Inferior parietal cortex (tissue), 1 donor: ENCODE measurements around the gene FAM149B1.

ENCODE experiments used
- DNase-seq: peaks from one replicate; pipeline ENCODE4 v3.0.0-alpha.2; 2016; ENCODE audit errors: extremely low spot score

The FAM149B1 gene

DNA sequence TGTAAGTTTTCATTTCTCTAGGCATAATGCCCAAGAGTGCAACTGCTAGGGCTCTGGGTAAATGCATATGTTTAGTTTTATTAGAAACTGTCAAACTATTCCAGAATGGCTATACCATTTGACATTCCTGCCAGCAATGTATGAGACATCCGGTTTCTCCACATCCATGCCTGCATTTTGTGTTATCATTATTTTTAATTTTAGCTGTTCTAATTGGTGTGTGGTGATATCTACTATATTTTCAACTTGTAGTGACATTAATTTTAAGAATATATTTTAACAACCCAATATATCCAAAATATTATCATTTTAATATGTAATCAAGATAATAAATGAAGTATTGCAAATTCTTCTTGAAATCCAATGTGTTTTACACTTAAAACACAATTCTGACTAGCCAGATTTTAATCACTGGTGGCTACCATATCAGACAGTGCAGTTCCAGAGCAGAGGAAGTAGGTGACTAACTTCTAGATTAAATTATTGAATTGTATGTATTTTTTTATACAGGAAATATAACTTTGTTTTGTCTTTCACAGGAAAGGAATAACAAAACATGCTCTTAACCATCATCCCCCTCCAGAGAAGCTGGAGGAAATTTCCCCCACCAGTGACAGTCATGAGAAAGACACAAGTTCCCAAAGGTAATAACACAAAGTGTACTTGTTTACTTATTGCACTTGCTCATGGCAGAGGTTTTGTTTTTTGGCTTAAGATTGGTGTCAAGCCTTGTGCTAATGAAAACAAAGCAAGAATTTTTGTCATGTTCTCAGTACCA lies 6.4 kb downstream of the FAM149B1 start:
- DNase-seq: no peak

DNA sequence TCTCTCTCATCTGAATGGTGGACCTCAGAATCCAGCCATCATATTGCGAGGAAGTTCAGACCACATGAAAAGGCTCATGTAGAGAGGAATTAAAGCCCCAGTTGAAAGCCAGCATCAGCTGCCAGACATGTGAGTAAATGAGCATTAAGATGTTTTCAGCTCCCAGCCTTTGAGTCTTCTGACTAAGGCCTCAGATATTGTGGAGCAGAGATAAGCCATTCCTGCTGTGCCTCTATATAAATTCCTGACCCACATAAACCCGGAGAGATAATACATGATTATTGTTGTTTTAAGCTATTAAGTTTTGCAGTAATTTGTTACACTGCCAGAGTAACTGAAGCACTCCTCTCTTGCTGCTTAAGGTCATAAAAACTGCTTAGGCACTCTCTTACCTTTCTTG lies 14.6 kb downstream of the FAM149B1 start:
- DNase-seq: no peak

DNA sequence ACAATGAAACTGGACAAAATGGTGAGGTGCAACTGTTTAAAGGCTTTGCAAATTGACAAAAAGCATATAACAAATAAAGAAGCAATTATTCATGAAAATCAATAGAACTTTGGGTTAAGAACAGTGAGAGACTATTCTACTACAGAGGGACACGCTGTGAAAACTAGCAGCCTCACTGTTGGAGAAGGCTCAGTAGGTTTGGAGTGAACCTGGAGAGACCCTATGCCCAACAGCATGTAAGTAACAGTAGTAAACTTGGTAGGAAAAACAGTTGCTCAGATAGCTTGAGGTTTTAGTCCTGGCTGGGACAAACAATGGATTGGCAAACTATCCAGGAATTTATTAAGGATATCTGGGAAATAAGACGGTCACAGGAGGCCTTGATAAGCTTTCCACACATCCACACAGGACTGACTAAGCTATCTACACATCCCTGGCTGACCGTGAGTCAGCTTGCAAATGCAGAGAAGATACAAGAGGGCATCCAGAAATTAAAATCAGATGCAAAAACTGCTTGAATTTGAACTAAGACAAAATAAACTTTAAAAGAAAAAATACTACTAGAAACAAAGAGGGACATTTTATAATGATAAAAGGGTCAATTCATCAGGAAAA lies 15.9 kb downstream of the FAM149B1 start:
- DNase-seq: no peak

DNA sequence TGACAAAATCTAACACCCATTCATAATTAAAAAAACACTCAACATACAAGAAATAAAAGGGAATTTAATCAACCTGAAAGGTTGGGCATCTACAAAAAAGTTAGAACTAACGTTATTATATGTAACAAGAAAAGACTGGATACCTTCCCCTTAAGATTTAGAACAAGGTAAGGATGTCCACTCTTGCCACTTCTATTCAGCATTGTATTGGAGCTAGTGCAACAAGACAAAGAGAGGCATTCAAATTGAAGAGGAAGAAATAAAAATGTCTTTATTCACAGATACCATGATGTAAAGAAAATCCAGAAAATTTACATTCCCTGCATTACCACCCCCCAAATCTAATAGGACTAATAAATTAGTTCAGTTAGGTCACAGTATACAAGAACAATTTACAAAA lies 18.3 kb downstream of the FAM149B1 start:
- no peak for DNase-seq

DNA sequence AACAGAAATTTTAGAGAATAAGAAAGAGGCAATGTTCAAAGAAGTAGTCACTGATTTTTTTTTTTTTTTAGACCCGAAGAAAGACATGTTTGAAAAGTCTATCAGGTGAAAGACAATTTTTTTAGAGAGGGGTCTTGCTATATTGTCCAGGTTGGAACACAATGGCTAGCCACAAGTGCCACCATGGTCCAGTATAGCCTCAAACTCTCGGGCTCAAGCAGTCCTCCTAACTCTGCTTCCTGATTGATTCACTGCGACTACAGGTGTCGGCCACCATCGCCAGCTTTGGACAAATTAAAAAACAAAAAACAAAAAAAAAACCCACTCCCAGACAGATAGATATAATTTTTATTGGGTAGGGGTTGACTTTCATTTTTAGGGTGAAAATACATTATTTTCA lies 22.3 kb downstream of the FAM149B1 start:
- DNase-seq: no peak

DNA sequence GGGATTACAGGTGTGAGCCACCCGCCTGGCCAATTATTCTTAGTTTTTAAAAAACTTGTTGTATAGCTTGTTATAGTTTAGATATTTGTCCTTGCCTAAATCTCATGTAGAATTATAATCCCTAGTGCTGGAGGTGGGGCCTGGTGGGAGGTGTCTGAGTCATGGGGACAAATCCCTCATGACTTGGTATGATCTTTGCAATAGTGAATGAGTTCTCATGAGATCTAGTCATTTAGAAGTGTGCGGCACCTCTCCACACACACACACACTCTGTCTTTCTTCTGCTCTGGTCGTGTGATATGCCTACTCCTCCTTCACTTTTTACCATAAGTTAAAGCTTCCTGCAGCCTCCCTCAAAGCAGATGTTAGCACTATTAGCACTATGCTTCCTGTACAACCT lies 37.2 kb downstream of the FAM149B1 start:
- DNase-seq: no peak

DNA sequence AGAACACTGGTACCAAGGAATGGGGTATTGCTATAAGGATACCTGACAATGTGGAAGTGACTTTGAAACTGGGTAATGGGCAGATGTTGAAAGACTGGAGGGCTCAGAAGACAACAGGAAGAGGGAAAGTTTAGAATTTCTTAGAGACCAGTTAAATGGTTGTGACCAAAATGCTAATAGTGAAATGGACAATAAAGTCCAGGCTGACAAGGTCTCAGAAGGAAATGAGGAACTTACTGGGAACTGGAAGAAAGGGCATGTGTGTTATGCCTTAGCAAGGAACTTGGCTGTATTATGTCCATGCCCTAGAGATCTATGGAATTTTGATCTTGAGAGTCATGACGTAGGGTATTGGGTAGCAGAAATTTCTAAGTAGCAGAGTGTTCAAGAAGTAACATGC lies 38.0 kb downstream of the FAM149B1 start:
- no peak for DNase-seq

DNA sequence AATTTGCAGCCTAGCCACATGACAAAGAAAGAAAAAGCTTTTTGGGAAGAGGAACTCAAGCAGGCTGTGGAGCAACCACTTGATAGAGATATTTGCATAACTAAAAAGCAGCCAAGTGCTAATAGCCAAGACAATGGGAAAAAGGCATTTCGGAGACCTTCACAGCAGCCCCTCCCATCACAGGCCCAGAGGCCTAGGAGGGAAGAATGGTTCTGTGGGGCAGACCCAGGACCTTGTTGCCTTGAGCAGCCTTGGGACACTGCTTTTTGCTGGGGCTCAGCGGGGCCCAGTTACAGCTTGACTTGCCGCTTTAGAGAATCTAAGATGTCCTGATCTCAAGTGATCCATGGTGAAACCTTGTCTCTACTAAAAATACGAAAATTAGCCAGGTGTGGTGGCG lies 38.5 kb downstream of the FAM149B1 start:
- no peak for DNase-seq

DNA sequence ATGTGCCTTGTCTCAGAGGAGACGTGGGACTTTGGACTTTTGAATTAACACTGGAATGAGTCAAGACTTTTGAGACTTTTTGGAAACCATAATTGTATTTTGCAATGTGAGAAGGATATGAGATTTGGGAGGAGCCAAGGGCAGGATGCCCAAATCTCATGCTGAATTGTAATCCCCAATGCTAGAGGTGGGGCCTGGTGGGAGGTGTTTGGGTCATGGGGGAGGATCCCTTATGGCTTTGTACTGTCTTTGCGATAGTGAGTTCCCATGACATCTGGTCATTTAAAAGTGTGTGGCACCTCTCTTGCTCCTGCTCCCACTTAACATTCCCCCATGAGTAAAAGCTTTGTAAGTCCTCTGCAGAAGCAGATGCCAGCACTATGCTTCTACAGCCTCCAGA lies 40.0 kb downstream of the FAM149B1 start:
- no peak for DNase-seq

DNA sequence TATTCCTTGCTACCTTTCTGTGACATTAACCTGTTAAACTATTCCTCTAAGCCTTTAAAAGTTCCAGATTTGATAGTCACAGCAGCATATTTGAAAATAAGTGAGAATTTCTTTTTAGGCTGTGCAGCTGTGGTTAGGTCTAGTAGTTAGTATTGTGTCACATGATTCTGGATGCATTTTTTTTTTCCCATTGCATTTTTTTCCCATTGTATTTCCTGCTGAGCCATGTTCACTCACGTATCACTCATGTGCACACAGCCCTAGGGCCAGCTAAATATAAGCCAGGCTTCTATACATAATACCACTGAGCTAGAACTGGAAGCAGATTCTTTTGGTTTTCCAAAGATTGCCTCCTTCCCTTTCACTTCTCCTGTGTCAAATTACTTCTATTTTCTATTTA lies 41.8 kb downstream of the FAM149B1 start:
- no peak for DNase-seq

DNA sequence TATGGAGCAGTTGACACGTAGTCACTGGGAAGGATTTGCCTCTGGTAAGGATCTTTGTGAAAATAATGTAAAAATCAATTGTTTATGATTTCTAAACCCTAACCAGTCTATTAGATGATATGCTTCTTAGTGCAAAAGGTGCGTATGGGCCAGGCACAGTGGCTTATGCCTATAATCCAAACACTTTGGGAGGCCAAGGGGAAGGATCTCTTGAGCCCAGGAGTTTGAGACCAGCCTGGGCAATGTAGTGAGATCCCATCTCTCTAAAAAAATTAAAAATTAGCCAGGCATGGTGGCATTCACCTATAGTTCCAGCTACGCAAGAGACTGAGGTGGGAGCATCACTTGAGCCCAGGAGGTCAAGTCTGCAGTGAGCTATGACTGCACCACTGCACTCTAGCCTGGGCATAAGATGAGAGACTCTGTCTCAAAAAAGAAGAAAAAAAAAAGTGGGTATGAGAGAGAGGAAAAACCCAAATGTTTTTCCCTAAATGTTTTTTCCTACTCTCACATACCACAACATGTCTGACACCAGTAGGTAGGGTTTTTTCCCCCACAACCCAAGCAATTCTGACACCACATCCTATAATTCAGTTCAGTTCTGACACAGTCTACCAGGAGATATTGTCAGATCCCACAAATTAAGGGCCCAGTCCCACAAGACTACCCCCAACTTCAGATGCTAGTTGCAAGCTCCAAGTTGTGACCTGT lies 42.6 kb downstream of the FAM149B1 start:
- no peak for DNase-seq

DNA sequence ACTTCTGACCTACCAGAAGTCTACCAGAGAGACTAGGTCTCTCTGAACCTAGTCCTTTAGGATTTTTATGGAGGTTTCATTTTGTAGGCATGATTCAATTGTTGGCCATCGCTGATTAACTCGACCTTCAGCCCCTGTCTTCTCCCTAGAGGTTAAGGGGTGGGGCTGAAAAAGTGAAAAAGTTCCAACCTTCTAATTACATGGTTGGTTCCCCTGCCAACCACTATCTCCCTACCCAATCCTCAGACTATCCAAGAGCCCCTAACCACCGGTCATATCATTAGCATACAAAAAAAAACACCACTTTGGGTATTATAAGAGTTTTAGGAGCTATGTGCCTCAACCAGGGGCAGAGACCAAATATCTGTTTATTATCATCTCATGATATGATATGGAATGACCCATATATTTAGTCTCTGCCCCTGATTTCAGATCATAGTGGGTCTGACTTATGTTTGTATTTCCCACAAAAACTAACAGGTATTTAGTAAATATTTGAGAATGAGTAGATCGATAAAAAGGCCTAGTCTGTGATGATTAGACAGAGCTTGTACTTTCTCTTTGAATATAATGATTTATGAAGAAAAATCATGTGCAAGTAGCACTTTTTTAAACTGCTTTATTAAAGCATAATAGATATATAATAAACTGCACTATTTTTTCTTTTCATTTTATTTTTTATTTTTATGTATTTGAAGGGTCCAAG lies 43.3 kb downstream of the FAM149B1 start:
- DNase-seq: no peak

DNA sequence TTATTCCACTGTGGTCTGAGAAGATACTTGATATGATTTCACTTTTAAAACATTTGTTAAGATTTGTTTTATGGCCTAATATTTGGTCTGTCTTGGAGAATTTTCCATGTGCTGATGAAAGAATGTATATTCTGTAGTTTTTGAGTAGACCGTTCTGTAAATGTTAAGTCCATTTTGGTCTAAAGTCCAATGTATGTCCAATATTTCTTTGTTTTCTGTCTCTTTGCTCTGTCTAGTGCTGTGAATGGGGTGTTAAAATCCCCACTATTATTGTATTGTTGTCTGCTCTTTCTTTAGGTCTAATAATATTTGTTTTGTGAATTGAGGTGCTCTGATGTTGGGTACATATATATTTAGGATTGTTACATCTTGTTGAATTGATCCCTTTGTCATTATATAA lies 47.8 kb downstream of the FAM149B1 start:
- no peak for DNase-seq

DNA sequence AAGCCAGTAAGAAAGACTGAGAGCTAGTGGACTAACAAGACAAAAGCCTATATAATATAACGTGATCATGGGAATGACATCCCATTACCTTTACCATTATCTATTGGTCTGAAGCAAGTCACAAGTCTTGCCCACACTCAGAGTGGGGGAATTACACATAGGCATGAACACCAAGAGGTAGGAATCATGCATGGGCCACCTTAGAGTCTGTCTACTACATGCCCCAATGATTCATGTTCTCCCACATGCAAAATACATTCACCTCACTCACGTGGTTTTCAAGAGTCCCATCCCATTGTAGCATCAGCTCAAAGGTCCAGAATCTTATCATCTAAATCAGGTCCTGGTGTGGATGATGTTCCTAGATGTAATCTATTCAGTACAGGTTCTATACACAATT lies 49.7 kb downstream of the FAM149B1 start:
- no peak for DNase-seq

DNA sequence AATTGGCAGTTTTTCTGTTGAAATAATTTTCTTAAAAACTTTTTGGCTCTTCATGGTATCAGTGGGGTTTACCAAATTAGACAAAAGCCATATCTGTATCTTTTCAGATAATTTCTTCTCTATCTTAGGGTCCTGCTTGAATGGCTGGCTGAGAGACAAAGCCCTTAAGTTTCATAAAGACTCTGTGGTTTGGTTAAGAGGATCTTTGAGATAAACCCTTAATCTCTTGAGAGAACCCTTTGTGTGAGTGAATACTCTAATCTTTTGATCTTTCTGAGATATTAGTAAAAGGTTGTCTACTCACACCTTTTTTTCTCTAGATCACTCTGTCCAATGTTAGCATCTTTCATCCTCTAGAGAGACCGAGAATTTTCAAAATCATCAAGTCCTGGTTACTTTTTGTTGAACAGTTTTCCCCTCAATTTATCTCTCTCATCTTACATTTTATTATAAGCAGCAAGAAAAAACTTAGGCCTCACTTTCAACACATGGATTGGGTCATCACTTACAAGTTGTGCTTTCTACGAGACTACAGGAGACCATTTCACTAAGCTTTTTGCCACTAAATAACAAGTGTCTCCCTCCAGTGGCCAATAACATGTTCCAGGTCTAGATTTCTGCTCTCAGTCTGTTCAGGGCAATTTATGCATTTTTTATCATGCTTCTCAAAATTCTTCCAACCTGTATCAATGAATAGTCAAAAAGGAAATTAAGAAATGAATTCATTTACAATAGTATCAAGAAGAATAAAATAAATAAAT lies 50.7 kb downstream of the FAM149B1 start:
- no peak for DNase-seq

DNA sequence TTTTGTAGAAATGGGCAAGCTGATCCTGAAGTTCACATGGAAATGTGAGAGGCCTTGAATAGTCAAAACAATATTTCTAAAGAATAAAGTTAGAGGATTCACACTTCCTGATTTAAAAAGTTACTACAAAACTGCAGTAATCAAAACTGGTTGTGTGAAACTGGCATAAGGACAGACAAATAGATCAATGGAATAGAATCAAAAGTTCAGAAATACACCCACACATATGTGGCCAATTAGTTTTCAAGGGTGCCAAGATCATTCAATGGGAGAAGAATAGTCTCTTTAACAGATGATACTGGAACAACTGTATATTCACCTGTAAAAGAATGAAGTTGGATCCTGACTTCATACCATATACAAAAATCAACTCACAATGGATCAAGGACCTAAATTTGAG lies 51.5 kb downstream of the FAM149B1 start:
- DNase-seq: no peak

DNA sequence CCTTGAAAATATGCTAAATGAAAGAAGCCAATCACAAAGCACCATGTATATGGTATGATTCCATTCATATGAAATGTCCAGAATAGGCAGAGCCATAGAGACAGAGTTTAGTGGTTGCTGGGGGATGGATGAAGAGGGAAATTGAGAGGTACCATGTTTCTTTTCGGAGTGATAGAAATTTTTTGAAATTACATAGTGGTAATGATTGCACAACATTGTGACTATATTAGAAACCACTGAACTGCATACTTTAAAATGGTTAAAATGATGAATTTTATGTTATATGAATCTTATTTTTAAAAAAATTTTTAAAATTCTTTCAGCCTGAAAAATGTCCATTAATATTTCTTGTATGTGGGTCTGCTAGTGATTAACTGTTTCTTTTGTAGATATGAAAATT lies 53.1 kb downstream of the FAM149B1 start:
- DNase-seq: no peak

DNA sequence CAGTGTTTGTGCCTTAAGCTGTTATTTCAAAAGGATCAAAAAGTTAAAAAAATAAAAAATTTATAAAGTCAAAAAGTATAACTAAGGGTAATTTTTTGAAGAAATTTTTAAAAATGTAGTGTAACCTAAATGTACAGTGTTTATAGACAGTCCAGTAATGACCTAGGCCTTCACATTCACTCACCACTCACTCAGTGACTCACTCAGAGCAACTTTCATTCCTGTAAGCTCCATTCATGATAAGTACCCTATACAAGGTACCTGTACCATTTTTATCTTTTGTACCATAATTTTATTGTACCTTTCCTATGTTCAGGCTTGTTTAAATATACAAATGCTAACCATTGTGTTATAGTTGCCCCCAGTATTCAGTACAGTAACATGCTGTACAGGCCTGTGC lies 57.6 kb downstream of the FAM149B1 start:
- DNase-seq: no peak

DNA sequence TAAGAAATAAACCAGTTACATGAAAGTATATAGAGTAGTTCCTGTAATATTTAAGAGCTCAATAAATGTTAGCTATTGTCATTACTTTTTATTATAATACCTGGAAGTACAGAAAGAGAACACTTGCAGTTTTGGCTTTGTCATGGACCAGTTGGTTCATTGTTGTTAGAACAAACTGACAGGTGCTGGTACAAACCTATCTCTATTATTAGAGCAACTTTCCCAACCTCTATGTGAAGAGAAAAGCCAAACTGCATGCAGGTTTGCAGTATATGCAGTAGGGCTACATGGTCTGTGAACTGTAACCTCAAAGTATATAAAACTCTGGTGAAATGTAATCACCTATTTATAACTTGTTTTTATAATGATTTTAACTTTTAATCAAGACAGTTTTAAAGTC lies 58.7 kb downstream of the FAM149B1 start:
- DNase-seq: no peak

DNA sequence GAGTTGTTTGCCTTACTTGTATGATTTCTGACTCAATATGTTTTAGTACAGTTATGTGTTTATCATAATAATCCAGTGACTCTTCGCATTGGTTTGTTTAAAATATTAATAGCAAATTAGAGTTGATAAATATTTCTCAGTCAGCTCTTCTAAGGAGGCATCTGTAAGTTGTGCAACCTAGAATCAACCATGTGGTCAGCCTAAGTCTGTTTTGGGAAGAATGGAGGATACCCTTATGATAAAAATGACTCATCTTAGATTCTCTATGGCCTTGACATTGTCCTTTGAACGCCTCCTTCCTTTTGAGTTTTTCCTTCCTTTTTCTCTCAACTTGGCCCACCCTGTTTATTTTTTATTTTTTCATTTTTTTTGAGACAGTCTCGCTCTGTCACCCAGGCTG lies 60.3 kb downstream of the FAM149B1 start:
- no peak for DNase-seq

DNA sequence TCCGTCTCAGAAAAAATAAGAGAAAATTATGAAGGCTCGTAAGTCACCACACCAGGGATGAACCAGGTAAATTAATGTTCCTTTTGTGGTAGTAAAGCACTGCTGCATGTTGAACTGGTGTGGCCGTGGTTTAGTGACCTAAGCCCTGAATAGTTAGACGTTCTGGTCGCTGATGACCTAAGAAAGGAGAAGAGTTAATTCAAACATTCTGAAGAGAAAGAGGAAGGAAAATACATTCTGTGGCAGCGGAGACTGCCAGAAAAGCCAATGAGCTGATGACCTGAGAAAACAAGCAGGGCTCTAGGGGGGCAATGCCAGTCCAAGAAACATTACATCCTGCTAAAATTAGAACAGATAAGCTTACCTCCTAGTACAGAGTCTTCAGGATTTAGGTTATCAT lies 61.6 kb downstream of the FAM149B1 start:
- no peak for DNase-seq

DNA sequence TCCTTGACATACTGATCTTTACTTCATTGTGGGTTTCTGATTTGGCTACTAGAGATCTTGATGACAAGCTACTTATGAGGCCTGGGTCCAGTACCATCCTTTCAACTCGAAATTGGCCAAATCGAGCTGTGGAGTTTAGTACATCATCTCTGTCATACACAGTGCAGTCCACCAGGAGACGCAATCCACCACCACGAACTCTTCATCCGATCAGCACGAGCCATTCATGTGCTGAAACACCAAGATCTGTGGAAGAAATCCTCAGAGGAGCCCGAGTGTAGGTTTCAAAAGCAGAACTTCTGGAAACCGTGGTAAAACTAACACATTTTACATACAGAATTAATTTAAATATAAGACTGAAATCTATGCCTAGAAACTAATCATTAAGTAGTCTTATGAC lies 65.0 kb downstream of the FAM149B1 start:
- DNase-seq: no peak
